B cell (primary cell): Measurements from ENCODE around the gene TMEM150C.

ENCODE experiments used
- EZH2 ChIP-seq: IDR thresholded peaks from 2 replicates; pipeline ENCODE4 v1.6.1; 2012; ENCODE audit warnings: borderline replicate concordance, low read depth, mild to moderate bottlenecking, moderate library complexity, low read length; ENCODE audit not compliant: insufficient read depth, poor library complexity, severe bottlenecking
- TF ChIP-seq, protein P1 (sequence below): fragments of 200-600 bp; IDR thresholded peaks from one replicate; pipeline ENCODE4 v1.8.0; 2022; ENCODE audit warnings: antibody characterized with exemption, mild to moderate bottlenecking

DNA sequence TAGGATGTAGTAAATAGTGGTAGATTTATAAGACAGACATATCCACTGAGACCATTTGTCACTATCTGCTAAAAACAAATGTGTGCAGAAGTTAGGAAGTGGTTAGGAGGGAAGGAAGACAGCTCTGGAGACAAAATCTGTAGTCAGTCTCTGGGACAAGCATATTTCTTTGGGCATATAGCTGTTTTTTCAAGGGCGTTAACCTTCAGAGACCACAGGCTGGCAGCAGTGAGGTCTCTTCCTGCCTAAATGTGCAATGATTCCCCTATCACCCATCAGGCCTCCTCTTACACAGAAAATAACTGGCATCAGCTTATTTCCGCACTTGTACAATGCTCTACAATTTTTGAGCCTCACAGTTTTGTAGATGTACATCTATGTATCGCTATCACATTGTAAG is 6.5 kb downstream of the TMEM150C start:
- TF ChIP-seq, protein P1, sequence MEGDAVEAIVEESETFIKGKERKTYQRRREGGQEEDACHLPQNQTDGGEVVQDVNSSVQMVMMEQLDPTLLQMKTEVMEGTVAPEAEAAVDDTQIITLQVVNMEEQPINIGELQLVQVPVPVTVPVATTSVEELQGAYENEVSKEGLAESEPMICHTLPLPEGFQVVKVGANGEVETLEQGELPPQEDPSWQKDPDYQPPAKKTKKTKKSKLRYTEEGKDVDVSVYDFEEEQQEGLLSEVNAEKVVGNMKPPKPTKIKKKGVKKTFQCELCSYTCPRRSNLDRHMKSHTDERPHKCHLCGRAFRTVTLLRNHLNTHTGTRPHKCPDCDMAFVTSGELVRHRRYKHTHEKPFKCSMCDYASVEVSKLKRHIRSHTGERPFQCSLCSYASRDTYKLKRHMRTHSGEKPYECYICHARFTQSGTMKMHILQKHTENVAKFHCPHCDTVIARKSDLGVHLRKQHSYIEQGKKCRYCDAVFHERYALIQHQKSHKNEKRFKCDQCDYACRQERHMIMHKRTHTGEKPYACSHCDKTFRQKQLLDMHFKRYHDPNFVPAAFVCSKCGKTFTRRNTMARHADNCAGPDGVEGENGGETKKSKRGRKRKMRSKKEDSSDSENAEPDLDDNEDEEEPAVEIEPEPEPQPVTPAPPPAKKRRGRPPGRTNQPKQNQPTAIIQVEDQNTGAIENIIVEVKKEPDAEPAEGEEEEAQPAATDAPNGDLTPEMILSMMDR = no peak
- TF ChIP-seq EZH2 = no peak
